ENCODE measurements around the gene DIAPH1. TPM values are rescaled to one million over a fixed set of nuclear protein-coding genes. Genes with fewer than 3 reads are reported as not detected.

Gene DIAPH1
- total RNA-seq, 1 experiment from 2014 or later, result 117 TPM

DNA sequence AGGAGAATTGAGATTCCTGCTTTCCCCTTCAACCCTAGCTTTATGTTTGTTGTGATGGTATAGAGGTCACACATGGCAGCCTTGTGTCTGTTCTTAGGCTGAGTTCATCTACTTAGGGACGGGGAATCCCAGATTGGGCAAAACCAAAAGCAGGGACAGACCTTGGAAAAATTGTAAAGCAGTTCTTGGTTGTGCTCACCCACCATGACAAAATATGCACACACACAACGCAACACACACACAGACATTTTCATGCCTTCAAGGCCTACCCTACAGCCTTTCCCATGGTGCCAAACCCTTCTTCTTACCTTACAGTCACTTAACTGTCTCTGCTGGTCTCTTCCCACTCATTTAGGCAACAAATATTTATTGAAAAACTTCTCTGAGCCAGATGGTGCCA is 115.1 kb downstream of the DIAPH1 start:
- H3K79me1 ChIP-seq (ENCODE audit: insufficient read depth, low read depth, low read length, poor library complexity, severe bottlenecking), result no peaks in the 10 kb centered on the region
- H3K27ac ChIP-seq (ENCODE audit: insufficient read length, low read depth, low read length), result no peak overlapping the region
- TF ChIP-seq, protein P1, sequence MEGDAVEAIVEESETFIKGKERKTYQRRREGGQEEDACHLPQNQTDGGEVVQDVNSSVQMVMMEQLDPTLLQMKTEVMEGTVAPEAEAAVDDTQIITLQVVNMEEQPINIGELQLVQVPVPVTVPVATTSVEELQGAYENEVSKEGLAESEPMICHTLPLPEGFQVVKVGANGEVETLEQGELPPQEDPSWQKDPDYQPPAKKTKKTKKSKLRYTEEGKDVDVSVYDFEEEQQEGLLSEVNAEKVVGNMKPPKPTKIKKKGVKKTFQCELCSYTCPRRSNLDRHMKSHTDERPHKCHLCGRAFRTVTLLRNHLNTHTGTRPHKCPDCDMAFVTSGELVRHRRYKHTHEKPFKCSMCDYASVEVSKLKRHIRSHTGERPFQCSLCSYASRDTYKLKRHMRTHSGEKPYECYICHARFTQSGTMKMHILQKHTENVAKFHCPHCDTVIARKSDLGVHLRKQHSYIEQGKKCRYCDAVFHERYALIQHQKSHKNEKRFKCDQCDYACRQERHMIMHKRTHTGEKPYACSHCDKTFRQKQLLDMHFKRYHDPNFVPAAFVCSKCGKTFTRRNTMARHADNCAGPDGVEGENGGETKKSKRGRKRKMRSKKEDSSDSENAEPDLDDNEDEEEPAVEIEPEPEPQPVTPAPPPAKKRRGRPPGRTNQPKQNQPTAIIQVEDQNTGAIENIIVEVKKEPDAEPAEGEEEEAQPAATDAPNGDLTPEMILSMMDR (conservative IDR thresholded peaks at IDR 0.05), result no peak
- no peak overlapping the region for H3T11ph ChIP-seq (ENCODE audit: low read length)
- H3K9ac ChIP-seq (ENCODE audit: extremely low read depth, insufficient read length, low read length), result no peak overlapping the region
- H2AK5ac ChIP-seq (ENCODE audit: insufficient read length, low read length), result no peak overlapping the region
- H3K23me2 ChIP-seq (ENCODE audit: insufficient read length, low read depth, low read length, poor library complexity, severe bottlenecking), result no peaks in the 10 kb centered on the region
- peaks cover 19 to 21% of the 10 kb centered on the region in 2 experiments for H3K4me1 Mint-ChIP-seq
- no peak for DNase-seq
- H4K8ac ChIP-seq (replicated peaks; ENCODE audit: insufficient read length, low read depth, low read length), result no peak overlapping the region
- no peak overlapping the region for H3K4me3 Mint-ChIP-seq
- H3K4ac ChIP-seq (ENCODE audit: low read depth, low read length), result no peak overlapping the region
- no peaks in the 10 kb centered on the region for H3K9me3 ChIP-seq (ENCODE audit: control insufficient read depth, low read depth, low read length)
- no peak overlapping the region for H2BK20ac ChIP-seq (ENCODE audit: low read depth, low read length, poor library complexity, severe bottlenecking)
- H3K27ac Mint-ChIP-seq, result peak overlapping the region in 1 of 3 experiments; percentile 65; a peak in 1 of 7 replicates
- H4K91ac ChIP-seq (ENCODE audit: insufficient read length, low read depth, low read length), result no peak overlapping the region
- no peaks in the 10 kb centered on the region for H3K9me3 Mint-ChIP-seq
- H3K36me3 Mint-ChIP-seq (ENCODE audit: insufficient read depth in 1 of 3, low read depth in 3 of 3), result peaks cover 0 to 10% (median 2%) of the 10 kb centered on the region in 3 experiments; a peak in 3 of 7 replicates
- H4K5ac ChIP-seq (ENCODE audit: insufficient read length, low read depth, low read length), result no peak overlapping the region
- H3K56ac ChIP-seq (ENCODE audit: insufficient read length, low read depth, low read length), result no peak overlapping the region
- no peak overlapping the region for H2BK120ac ChIP-seq (ENCODE audit: low read depth, low read length, poor library complexity, severe bottlenecking)
- no peaks in the 10 kb centered on the region for H3K27me3 ChIP-seq (ENCODE audit: insufficient read depth, low read length)
- H2BK12ac ChIP-seq (ENCODE audit: insufficient read length, low read depth, low read length), result no peak overlapping the region
- no peaks in the 10 kb centered on the region for H3K79me2 ChIP-seq (ENCODE audit: insufficient read depth, low read length)
- no peaks in the 10 kb centered on the region for H4K20me1 ChIP-seq (ENCODE audit: control insufficient read depth, insufficient read depth, insufficient read length)
- no peak overlapping the region for H3K4me2 ChIP-seq (ENCODE audit: insufficient read depth, insufficient read length, low read length)
- WGBS (ENCODE audit: extremely low coverage, insufficient read length, low lambda C conversion rate), result no CpG with 5 or more reads among the region's 2 CpGs
- no peak overlapping the region for H2BK5ac ChIP-seq (ENCODE audit: insufficient read length, low read length)
- no peak overlapping the region for H3K14ac ChIP-seq (ENCODE audit: insufficient read depth, low read length)
- H2BK15ac ChIP-seq (ENCODE audit: low read depth, low read length), result no peak overlapping the region
- no peaks in the 10 kb centered on the region for H3K27me3 Mint-ChIP-seq (ENCODE audit: low read depth)
- H2AFZ ChIP-seq (ENCODE audit: low read length), result no peak overlapping the region
- 0 out of 2 replicates have a peak, but pooled peaks cover 4% of the 10 kb centered on the region for H3K4me1 ChIP-seq (ENCODE audit: insufficient read depth, low read length)
- no peak overlapping the region for H3K23ac ChIP-seq (ENCODE audit: insufficient read length, low read depth, low read length)
- H3K18ac ChIP-seq (ENCODE audit: insufficient read length, low read depth, low read length), result no peak overlapping the region

Measured in H9 (cell line).